ENCODE measurements around the gene FUCA1. TPM values are rescaled to one million over a fixed set of nuclear protein-coding genes. Genes with fewer than 3 reads are reported as not detected.

Gene FUCA1
- total and polyA plus RNA-seq, 5 donors from 2014 or later: 5.3 to 22.6 (median 16.8) TPM

- Mint-ChIP-seq H3K4me1 (peaks cover 0 to 18% (median 7%) of the 10 kb centered on the region in 4 donors), H3K36me3 (peaks cover 14% of the 10 kb centered on the region), H3K4me3 (peak overlapping the region; percentile 83 to 92 (median 91)), H3K27me3 (no peaks in the 10 kb centered on the region), H3K9me3 (no peaks in the 10 kb centered on the region), H3K27ac (peak overlapping the region; percentile 90 to 92 (median 91))
- Histone ChIP-seq H3K4me3 (ENCODE audit: low read depth, low read length) (peak overlapping the region; percentile 67), H3K36me3 (ENCODE audit: control insufficient read depth, insufficient read depth, low read length) (peaks cover 12% of the 10 kb centered on the region), H3K27me3 (ENCODE audit: control insufficient read depth, insufficient read depth, low read length) (no peaks in the 10 kb centered on the region), H3K9me3 (ENCODE audit: control insufficient read depth in 2 of 2, low read length in 2 of 2) (no peaks in the 10 kb centered on the region), H3K27ac (ENCODE audit: insufficient read depth, low read length, poor library complexity, severe bottlenecking) (peak overlapping the region; percentile 89), H3K4me1 (ENCODE audit: control insufficient read depth, insufficient read depth, low read length, poor library complexity, severe bottlenecking) (peaks cover 20% of the 10 kb centered on the region)
- ATAC-seq (ENCODE audit: low read depth in 2 of 2): no peak
- DNase-seq: peak in 1 of 3 donors; percentile 56
Observed at GRCh38 chr1:23799570-23800399, 68.3 kb downstream of the FUCA1 start.

GRCh38 chr1:23799255-23799569 is 68.9 kb downstream of the FUCA1 start:
- peak overlapping the region; percentile 47 to 92 (median 91) for H3K4me3 Mint-ChIP-seq
- Histone ChIP-seq H3K36me3 (ENCODE audit: control insufficient read depth, insufficient read depth, low read length) (peaks cover 14% of the 10 kb centered on the region), H3K4me3 (ENCODE audit: low read depth, low read length) (peak overlapping the region; percentile 67), H3K27ac (ENCODE audit: insufficient read depth, low read length, poor library complexity, severe bottlenecking) (peak overlapping the region; percentile 89), H3K27me3 (ENCODE audit: control insufficient read depth, insufficient read depth, low read length) (no peaks in the 10 kb centered on the region), H3K4me1 (ENCODE audit: control insufficient read depth, insufficient read depth, low read length, poor library complexity, severe bottlenecking) (peaks cover 20% of the 10 kb centered on the region), H3K9me3 (ENCODE audit: control insufficient read depth in 2 of 2, low read length in 2 of 2) (no peaks in the 10 kb centered on the region)
- peaks cover 0 to 18% (median 7%) of the 10 kb centered on the region in 4 donors for H3K4me1 Mint-ChIP-seq
- H3K9me3 Mint-ChIP-seq: no peaks in the 10 kb centered on the region
- no peaks in the 10 kb centered on the region for H3K27me3 Mint-ChIP-seq
- ATAC-seq (ENCODE audit: low read depth in 2 of 2) (no peak), DNase-seq (no peak)
- peak overlapping the region in 1 of 3 donors; percentile 91 for H3K27ac Mint-ChIP-seq
- H3K36me3 Mint-ChIP-seq: peaks cover 10% of the 10 kb centered on the region

DNA sequence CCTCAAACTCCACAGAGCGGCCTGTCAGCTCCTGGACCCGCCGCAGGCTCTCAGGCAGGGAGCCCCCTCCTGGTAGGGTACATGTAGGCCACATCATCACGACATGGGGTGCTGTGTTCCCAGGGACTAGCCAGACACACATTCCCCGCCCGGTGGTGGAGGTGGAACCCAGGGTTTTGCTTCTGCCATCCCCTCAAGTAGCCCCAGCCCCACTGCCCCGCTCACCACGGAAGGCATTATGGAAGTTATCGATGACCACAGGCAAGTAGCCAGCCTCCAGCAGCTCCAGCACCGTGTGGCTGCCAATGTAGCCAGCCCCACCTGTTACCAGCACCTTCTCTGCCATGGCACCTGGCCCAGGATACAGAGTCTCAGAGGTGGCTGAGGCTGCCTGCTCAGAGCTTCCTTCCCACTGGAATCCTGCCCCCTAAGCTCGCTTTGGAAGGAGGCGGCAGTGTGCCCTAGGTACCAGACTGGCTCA is 69.4 kb downstream of the FUCA1 start:
- Mint-ChIP-seq H3K4me1 (peaks cover 0 to 18% (median 7%) of the 10 kb centered on the region in 4 donors), H3K4me3 (peak overlapping the region in 3 of 4 donors; percentile 47 to 92 (median 91)), H3K9me3 (no peaks in the 10 kb centered on the region), H3K27ac (peak overlapping the region in 1 of 3 donors; percentile 71), H3K27me3 (no peaks in the 10 kb centered on the region), H3K36me3 (peaks cover 5% of the 10 kb centered on the region)
- Histone ChIP-seq H3K36me3 (ENCODE audit: control insufficient read depth, insufficient read depth, low read length) (peaks cover 15% of the 10 kb centered on the region), H3K27me3 (ENCODE audit: control insufficient read depth, insufficient read depth, low read length) (no peaks in the 10 kb centered on the region), H3K4me3 (ENCODE audit: low read depth, low read length) (no peak overlapping the region), H3K9me3 (ENCODE audit: control insufficient read depth in 2 of 2, low read length in 2 of 2) (no peaks in the 10 kb centered on the region), H3K4me1 (ENCODE audit: control insufficient read depth, insufficient read depth, low read length, poor library complexity, severe bottlenecking) (peaks cover 20% of the 10 kb centered on the region), H3K27ac (ENCODE audit: insufficient read depth, low read length, poor library complexity, severe bottlenecking) (no peak overlapping the region)
- ATAC-seq (ENCODE audit: low read depth in 2 of 2) (no peak), DNase-seq (no peak)

- no peak for DNase-seq
- no peak overlapping the region for H3K27ac Mint-ChIP-seq
- Histone ChIP-seq H3K4me3 (ENCODE audit: low read depth, low read length) (no peak overlapping the region), H3K36me3 (ENCODE audit: control insufficient read depth, insufficient read depth, low read length) (peaks cover 15% of the 10 kb centered on the region), H3K4me1 (ENCODE audit: control insufficient read depth, insufficient read depth, low read length, poor library complexity, severe bottlenecking) (peaks cover 20% of the 10 kb centered on the region), H3K27me3 (ENCODE audit: control insufficient read depth, insufficient read depth, low read length) (no peaks in the 10 kb centered on the region), H3K9me3 (ENCODE audit: control insufficient read depth in 2 of 2, low read length in 2 of 2) (no peaks in the 10 kb centered on the region), H3K27ac (ENCODE audit: insufficient read depth, low read length, poor library complexity, severe bottlenecking) (no peak overlapping the region)
- no peaks in the 10 kb centered on the region for H3K27me3 Mint-ChIP-seq
- no peaks in the 10 kb centered on the region for H3K9me3 Mint-ChIP-seq
- no peak for ATAC-seq (ENCODE audit: low read depth in 2 of 2)
- H3K36me3 Mint-ChIP-seq: peaks cover 3% of the 10 kb centered on the region
- peak overlapping the region; percentile 3 to 89 (median 46) for H3K4me3 Mint-ChIP-seq
- peaks cover 0 to 23% (median 7%) of the 10 kb centered on the region in 4 donors for H3K4me1 Mint-ChIP-seq
Observed at GRCh38 chr1:23797478-23798448, 70.3 kb downstream of the FUCA1 start.

- peak overlapping the region in 2 of 4 donors; percentile 79 to 89 for H3K4me3 Mint-ChIP-seq
- H3K4me3 ChIP-seq (ENCODE audit: low read depth, low read length): no peak overlapping the region
- no peaks in the 10 kb centered on the region for H3K27me3 Mint-ChIP-seq
- peaks cover 31% of the 10 kb centered on the region for H3K4me1 ChIP-seq (ENCODE audit: control insufficient read depth, insufficient read depth, low read length, poor library complexity, severe bottlenecking)
- H3K9me3 Mint-ChIP-seq: no peaks in the 10 kb centered on the region
- no peaks in the 10 kb centered on the region for H3K9me3 ChIP-seq (ENCODE audit: control insufficient read depth in 2 of 2, low read length in 2 of 2)
- H3K36me3 ChIP-seq (ENCODE audit: control insufficient read depth, insufficient read depth, low read length): peaks cover 15% of the 10 kb centered on the region
- H3K27ac ChIP-seq (ENCODE audit: insufficient read depth, low read length, poor library complexity, severe bottlenecking): no peak overlapping the region
- no peak overlapping the region for H3K27ac Mint-ChIP-seq
- ATAC-seq (ENCODE audit: low read depth in 2 of 2) (no peak), DNase-seq (no peak)
- peaks cover 4 to 31% (median 7%) of the 10 kb centered on the region in 4 donors for H3K4me1 Mint-ChIP-seq
- H3K27me3 ChIP-seq (ENCODE audit: control insufficient read depth, insufficient read depth, low read length): no peaks in the 10 kb centered on the region
- peaks cover 3% of the 10 kb centered on the region for H3K36me3 Mint-ChIP-seq
Observed at GRCh38 chr1:23796466-23797271, 71.4 kb downstream of the FUCA1 start.

DNA sequence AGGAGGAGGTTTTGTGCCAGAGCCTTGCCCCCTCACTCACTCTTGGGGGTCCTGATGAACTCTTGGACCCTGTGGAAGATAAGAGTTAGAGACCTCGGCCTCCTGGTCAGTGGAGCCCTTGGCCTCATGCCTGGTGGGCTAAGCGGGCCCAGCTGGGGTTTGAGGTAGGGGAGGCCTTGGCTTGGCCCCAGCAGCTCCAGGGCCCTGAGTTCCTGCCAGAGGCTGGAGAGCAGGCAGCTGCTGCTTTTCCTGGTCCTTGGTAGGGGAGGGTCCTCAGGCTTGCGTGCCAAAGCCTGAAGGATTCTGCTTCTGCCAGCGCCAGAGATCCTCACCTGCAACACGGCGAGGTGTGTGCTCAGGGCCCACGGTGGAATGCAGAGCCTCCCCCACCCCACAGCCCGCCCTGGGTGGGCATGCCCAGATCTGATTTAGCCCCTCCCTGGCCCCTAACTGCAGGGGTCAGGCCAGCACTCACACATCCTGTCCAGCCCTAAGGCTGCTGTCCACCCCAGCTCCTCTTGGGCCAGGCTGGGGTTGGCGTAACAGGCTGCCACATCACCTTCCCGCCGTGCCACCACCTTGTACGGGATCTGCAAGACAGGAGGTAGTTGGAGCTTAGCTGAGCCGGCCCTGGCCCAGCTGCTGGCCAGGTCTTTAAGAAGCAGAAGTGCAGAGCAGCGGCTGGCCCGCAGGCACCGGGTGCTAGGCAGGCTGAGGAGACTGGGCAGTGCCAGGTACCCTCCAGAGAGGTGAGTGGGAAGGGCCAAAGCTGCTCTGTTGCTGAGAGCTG is 72.2 kb downstream of the FUCA1 start:
- peak overlapping the region in 1 of 4 donors; percentile 34 for H3K4me3 Mint-ChIP-seq
- no peak for ATAC-seq (ENCODE audit: low read depth in 2 of 2)
- no peaks in the 10 kb centered on the region for H3K9me3 Mint-ChIP-seq
- Histone ChIP-seq H3K27me3 (ENCODE audit: control insufficient read depth, insufficient read depth, low read length) (no peaks in the 10 kb centered on the region), H3K27ac (ENCODE audit: insufficient read depth, low read length, poor library complexity, severe bottlenecking) (no peak overlapping the region), H3K36me3 (ENCODE audit: control insufficient read depth, insufficient read depth, low read length) (peaks cover 15% of the 10 kb centered on the region), H3K4me3 (ENCODE audit: low read depth, low read length) (no peak overlapping the region), H3K4me1 (ENCODE audit: control insufficient read depth, insufficient read depth, low read length, poor library complexity, severe bottlenecking) (peaks cover 28% of the 10 kb centered on the region), H3K9me3 (ENCODE audit: control insufficient read depth in 2 of 2, low read length in 2 of 2) (no peaks in the 10 kb centered on the region)
- peaks cover 4 to 34% (median 12%) of the 10 kb centered on the region in 4 donors for H3K4me1 Mint-ChIP-seq
- peaks cover 3% of the 10 kb centered on the region for H3K36me3 Mint-ChIP-seq
- no peak for DNase-seq
- no peaks in the 10 kb centered on the region for H3K27me3 Mint-ChIP-seq
- H3K27ac Mint-ChIP-seq: peak overlapping the region in 1 of 3 donors; percentile 40
